Smooth muscle cell (in vitro differentiated cells): ENCODE results near the gene EIPR1. TPM values are rescaled to one million over a fixed set of nuclear protein-coding genes. Genes with fewer than 3 reads are reported as not detected.

Source experiments
- DNase-seq: peaks from one replicate; lab custom pipeline; 2025; ENCODE audit not compliant: unreplicated experiment; lab: John Stamatoyannopoulos, UW
- H2AFZ ChIP-seq: fragments of 200-600 bp; sonication (generic); 2 replicates; pipeline ENCODE4 v1.6.0; 2016; ENCODE audit warnings: antibody characterized with exemption, low read depth, mild to moderate bottlenecking
- H3F3A ChIP-seq: fragments of 200-600 bp; sonication (generic); 2 replicates; pipeline ENCODE4 v1.6.0; 2017; ENCODE audit warnings: antibody characterized with exemption, low read depth
- H3K27ac ChIP-seq: fragments of 200-600 bp; sonication (generic); 2 replicates; pipeline ENCODE4 v1.5.1; 2016; ENCODE audit warnings: low read depth, mild to moderate bottlenecking
- H3K27me3 ChIP-seq: fragments of 200-600 bp; sonication (generic); 2 replicates; pipeline ENCODE4 v1.6.1; 2016; ENCODE audit warnings: low read depth, mild to moderate bottlenecking
- H3K36me3 ChIP-seq: fragments of 200-600 bp; sonication (generic); 2 replicates; pipeline ENCODE4 v1.5.1; 2016; ENCODE audit warnings: low read depth
- H3K4me1 ChIP-seq: fragments of 200-600 bp; sonication (generic); 2 replicates; pipeline ENCODE4 v1.5.1; 2016; ENCODE audit warnings: low read depth
- H3K4me2 ChIP-seq: fragments of 200-600 bp; sonication (generic); 2 replicates; pipeline ENCODE4 v1.6.0; 2016; ENCODE audit warnings: mild to moderate bottlenecking
- H3K4me3 ChIP-seq: fragments of 200-600 bp; sonication (generic); 2 replicates; pipeline ENCODE4 v1.5.1; 2016; ENCODE audit warnings: mild to moderate bottlenecking
- H3K79me2 ChIP-seq: fragments of 200-600 bp; sonication (generic); 2 replicates; pipeline ENCODE4 v1.6.0; 2016; ENCODE audit warnings: low read depth, mild to moderate bottlenecking
- H3K9ac ChIP-seq: fragments of 200-600 bp; sonication (generic); 2 replicates; pipeline ENCODE4 v1.6.0; 2016; ENCODE audit warnings: low read depth
- H3K9me3 ChIP-seq: fragments of 200-600 bp; sonication (generic); replicated peaks from 2 replicates; pipeline ENCODE4 v1.5.1; 2016; ENCODE audit warnings: low read depth
- H4K20me1 ChIP-seq: fragments of 200-600 bp; sonication (generic); 2 replicates; pipeline ENCODE4 v1.6.0; 2016; ENCODE audit warnings: low read depth
- WGBS: methylation state at CpG from one replicate; pipeline ENCODE4 v1.1.7; 2016; ENCODE audit warnings: low lambda C conversion rate; 5-methylcytosine and 5-hydroxymethylcytosine counted together
- polyA plus RNA-seq: library from polyadenylated mRNA; unstranded; fragments of >200 nt; fragmentation: Nextera tagmentation; extraction: Ambion mirVana; gene quantifications from 2 replicates; pipeline ENCODE4 v1.2.1, GENCODE V29; 2016
- total RNA-seq: library from RNA; depleted of rRNA; stranded (reverse); fragments of >200 nt; gene quantifications from 2 replicates; pipeline ENCODE4 v1.2.3, GENCODE V29; 2014
- TF ChIP-seq, protein P1 (sequence below): fragments of 200-600 bp; sonication (generic); IDR thresholded peaks from 2 replicates; pipeline ENCODE4 v1.5.1; 2017; ENCODE audit warnings: borderline replicate concordance, mild to moderate bottlenecking, antibody characterized with exemption; ENCODE audit not compliant: insufficient read depth, poor library complexity, severe bottlenecking

Gene EIPR1
- total and polyA plus RNA-seq, 2 experiments from 2014 or later, result 18.5 to 23.1 TPM

DNA sequence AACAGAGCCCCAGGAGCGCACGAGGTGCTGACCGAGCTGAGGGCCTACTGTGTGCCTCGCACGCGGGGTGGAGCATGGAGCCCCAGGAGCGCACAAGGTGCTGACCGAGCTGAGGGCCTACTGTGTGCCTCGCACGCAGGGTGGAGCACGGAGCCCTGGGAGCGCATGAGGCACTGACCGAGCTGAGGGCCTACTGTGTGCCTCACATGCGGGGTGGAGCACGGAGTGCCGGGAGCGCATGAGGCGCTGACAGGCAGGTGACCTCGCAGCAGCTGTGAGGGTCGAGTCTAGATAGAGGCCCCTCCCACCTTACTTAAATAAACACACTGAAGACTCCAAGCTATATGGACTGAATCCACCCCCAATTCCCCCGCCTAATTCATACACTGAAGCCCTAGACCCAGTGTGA lies 60.3 kb downstream of the EIPR1 start:
- H3K27me3 ChIP-seq, result no peaks in the 10 kb centered on the region
- H3K27ac ChIP-seq, result no peak overlapping the region
- H4K20me1 ChIP-seq, result peaks cover 48% of the 10 kb centered on the region
- no peak for DNase-seq
- TF ChIP-seq, protein P1, sequence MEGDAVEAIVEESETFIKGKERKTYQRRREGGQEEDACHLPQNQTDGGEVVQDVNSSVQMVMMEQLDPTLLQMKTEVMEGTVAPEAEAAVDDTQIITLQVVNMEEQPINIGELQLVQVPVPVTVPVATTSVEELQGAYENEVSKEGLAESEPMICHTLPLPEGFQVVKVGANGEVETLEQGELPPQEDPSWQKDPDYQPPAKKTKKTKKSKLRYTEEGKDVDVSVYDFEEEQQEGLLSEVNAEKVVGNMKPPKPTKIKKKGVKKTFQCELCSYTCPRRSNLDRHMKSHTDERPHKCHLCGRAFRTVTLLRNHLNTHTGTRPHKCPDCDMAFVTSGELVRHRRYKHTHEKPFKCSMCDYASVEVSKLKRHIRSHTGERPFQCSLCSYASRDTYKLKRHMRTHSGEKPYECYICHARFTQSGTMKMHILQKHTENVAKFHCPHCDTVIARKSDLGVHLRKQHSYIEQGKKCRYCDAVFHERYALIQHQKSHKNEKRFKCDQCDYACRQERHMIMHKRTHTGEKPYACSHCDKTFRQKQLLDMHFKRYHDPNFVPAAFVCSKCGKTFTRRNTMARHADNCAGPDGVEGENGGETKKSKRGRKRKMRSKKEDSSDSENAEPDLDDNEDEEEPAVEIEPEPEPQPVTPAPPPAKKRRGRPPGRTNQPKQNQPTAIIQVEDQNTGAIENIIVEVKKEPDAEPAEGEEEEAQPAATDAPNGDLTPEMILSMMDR, result no peak
- no peaks in the 10 kb centered on the region for H3K36me3 ChIP-seq
- no peak overlapping the region for H3K9ac ChIP-seq
- H2AFZ ChIP-seq, result no peak overlapping the region
- no peaks in the 10 kb centered on the region for H3K4me1 ChIP-seq
- 97% methylated on average over 21 of the region's 21 CpGs for WGBS
- H3K79me2 ChIP-seq, result no peaks in the 10 kb centered on the region
- no peaks in the 10 kb centered on the region for H3F3A ChIP-seq
- no peak overlapping the region for H3K4me2 ChIP-seq
- H3K9me3 ChIP-seq, result no peaks in the 10 kb centered on the region
- no peak overlapping the region for H3K4me3 ChIP-seq

DNA sequence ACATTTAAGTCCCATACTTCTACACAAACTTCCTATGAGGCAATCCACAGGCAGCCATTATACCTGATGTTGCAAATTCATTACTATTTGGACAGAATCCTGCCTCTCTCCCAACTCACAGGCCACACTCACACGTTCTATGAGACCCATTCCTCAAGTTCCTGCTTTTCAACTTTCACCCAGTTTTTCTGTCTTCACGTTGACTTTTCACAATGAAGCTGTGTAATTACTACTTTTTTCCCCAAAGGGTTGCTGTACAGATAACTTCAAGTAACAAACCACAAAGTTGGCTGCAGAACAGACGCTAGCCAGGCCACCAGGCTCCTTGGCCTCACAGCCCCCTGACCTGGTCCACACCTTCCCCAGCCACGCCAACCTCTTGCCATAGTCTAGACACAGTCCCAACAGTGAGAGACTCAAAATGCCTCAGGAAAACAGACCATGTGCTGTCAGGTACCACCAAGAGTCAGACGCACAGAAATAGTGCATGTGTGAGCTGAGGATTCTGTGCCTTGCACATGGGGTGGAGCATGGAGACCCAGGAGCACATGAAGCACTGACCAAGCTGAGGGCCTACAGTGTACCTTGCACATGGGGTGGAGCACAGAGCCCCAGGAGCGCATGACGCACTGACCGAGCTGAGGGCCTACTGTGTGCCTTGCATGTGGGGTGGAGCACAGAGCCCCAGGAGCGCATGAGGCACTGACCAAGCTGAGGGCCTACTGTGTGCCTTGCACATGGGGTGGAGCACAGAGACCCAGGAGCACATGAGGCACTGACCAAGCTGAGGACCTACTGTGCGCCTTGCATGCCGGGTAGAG lies 61.0 kb downstream of the EIPR1 start:
- Histone ChIP-seq H3K79me2 (no peaks in the 10 kb centered on the region), H2AFZ (no peak overlapping the region), H3K4me3 (no peak overlapping the region), H3K9me3 (no peaks in the 10 kb centered on the region), H3K27me3 (no peaks in the 10 kb centered on the region), H3K4me1 (no peaks in the 10 kb centered on the region), H3K9ac (no peak overlapping the region), H4K20me1 (peaks cover 49% of the 10 kb centered on the region), H3F3A (no peaks in the 10 kb centered on the region), H3K27ac (no peak overlapping the region), H3K4me2 (no peak overlapping the region), H3K36me3 (no peaks in the 10 kb centered on the region)
- TF ChIP-seq, protein P1, result no peak
- 90% methylated on average over 11 of the region's 11 CpGs for WGBS
- DNase-seq, result no peak

DNA sequence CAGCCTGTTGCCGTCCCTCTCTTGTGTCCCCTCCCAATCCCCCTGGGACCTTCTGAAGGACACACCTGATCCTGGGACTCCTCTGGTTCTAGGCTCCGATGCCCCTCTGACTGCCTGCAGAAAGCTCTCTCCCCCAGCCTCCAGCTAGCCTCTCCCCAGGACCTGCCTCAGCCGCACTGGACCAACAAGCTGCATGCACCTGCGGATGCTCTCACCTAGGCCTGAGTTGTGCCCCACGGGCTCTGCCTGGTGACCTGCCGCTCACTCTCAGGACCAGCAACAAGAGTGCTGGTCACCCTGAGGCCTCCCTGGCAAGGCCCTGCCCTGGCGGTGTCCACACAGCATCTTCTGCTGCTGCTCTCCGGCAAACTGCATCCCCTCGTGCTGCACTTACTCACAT lies 63.0 kb downstream of the EIPR1 start:
- no peaks in the 10 kb centered on the region for H3K9me3 ChIP-seq
- H3K27me3 ChIP-seq, result no peaks in the 10 kb centered on the region
- H3K9ac ChIP-seq, result no peak overlapping the region
- H3K4me1 ChIP-seq, result no peaks in the 10 kb centered on the region
- WGBS, result 100% methylated on average over 8 of the region's 9 CpGs
- no peak overlapping the region for H3K4me3 ChIP-seq
- H3K4me2 ChIP-seq, result no peak overlapping the region
- H2AFZ ChIP-seq, result no peak overlapping the region
- no peaks in the 10 kb centered on the region for H3F3A ChIP-seq
- peaks cover 46% of the 10 kb centered on the region for H4K20me1 ChIP-seq
- DNase-seq, result no peak
- H3K27ac ChIP-seq, result no peak overlapping the region
- no peaks in the 10 kb centered on the region for H3K79me2 ChIP-seq
- no peaks in the 10 kb centered on the region for H3K36me3 ChIP-seq
- TF ChIP-seq, protein P1, result no peak
